Measurements from ENCODE around the gene SLC4A5.
"Not testable (repeated sequence)": the region's sequence is repeated elsewhere in the genome, so short reads cannot be mapped to it uniquely, and the experiment has no call there.

Gene SLC4A5

GRCh38 chr2:74225698-74226459 lies 117.3 kb downstream of the SLC4A5 start:
- DNase-seq = no peak

- no peak for DNase-seq
Measured at GRCh38 chr2:74223941-74224770, 119.1 kb downstream of the SLC4A5 start.

GRCh38 chr2:74222300-74222650 lies 120.9 kb downstream of the SLC4A5 start:
- DNase-seq = no peak

- DNase-seq = no peak
Measured at GRCh38 chr2:74221604-74222299, 121.5 kb downstream of the SLC4A5 start.

- DNase-seq = no peak
Measured at GRCh38 chr2:74221091-74221490, 122.1 kb downstream of the SLC4A5 start.

- DNase-seq = no peak
Measured at GRCh38 chr2:74219846-74220486, 123.2 kb downstream of the SLC4A5 start.

- no peak for DNase-seq
Measured at GRCh38 chr2:74216642-74217041, 126.6 kb downstream of the SLC4A5 start.

GRCh38 chr2:74215771-74216170 lies 127.4 kb downstream of the SLC4A5 start:
- DNase-seq = not testable (repeated sequence)

GRCh38 chr2:74212702-74213410 lies 130.4 kb downstream of the SLC4A5 start:
- DNase-seq = no peak

GRCh38 chr2:74206180-74206688 lies 137.0 kb downstream of the SLC4A5 start:
- DNase-seq = no peak

GRCh38 chr2:74205596-74205995 lies 137.6 kb downstream of the SLC4A5 start:
- DNase-seq = no peak

- no peak for DNase-seq
Measured at GRCh38 chr2:74205113-74205512, 138.1 kb downstream of the SLC4A5 start.

GRCh38 chr2:74204436-74204835 lies 138.8 kb downstream of the SLC4A5 start:
- no peak for DNase-seq

- DNase-seq = no peak
Measured at GRCh38 chr2:74201596-74201995, 141.6 kb downstream of the SLC4A5 start.

- DNase-seq = no peak
Measured at GRCh38 chr2:74201196-74201595, 142.0 kb downstream of the SLC4A5 start.

- DNase-seq = no peak
Measured at GRCh38 chr2:74199871-74200305, 143.3 kb downstream of the SLC4A5 start.

GRCh38 chr2:74199275-74199701 lies 143.9 kb downstream of the SLC4A5 start:
- no peak for DNase-seq

GRCh38 chr2:74198461-74199274 lies 144.5 kb downstream of the SLC4A5 start, which contains the start of gene MTHFD2:
Gene MTHFD2 (plus strand): TSS chr2:74198615. CDS start chr2:74198642, 27 bp downstream.
- peak; percentile 86 for DNase-seq

GRCh38 chr2:74198023-74198460 lies 145.2 kb downstream of the SLC4A5 start:
- DNase-seq = no peak

- no peak for DNase-seq
Measured at GRCh38 chr2:74197049-74197448, 146.2 kb downstream of the SLC4A5 start.

- DNase-seq = no peak
Measured at GRCh38 chr2:74194799-74195198, 148.4 kb downstream of the SLC4A5 start.

Measured in activated CD4-positive, alpha-beta T cell treated with anti-CD3 and anti-CD28 coated beads, Interleukin-2, amount 50 U/mL, for 1 hour (primary cell).